DOHH2 (cell line): ENCODE data around the gene TBKBP1.

Experiments used
- H3F3A ChIP-seq: fragments of 200-600 bp; sonication (generic), shearing (Covaris generic); 2 replicates; pipeline ENCODE4 v1.6.0; 2016; ENCODE audit warnings: antibody characterized with exemption, mild to moderate bottlenecking; ENCODE audit not compliant: control insufficient read depth, insufficient read depth
- H3K27ac ChIP-seq: fragments of 200-600 bp; sonication (generic); 2 replicates; pipeline ENCODE4 v1.5.1; 2014; ENCODE audit warnings: low read depth, mild to moderate bottlenecking, low read length, moderate library complexity
- H3K27me3 ChIP-seq: fragments of 200-600 bp; sonication (generic); 2 replicates; pipeline ENCODE4 v1.6.1; 2014; ENCODE audit warnings: mild to moderate bottlenecking, low read length, mixed read lengths; ENCODE audit not compliant: control insufficient read depth
- H3K36me3 ChIP-seq: fragments of 200-600 bp; sonication (generic); 2 replicates; pipeline ENCODE4 v1.6.1; 2014; ENCODE audit warnings: mild to moderate bottlenecking, low read length, moderate library complexity, mixed read lengths; ENCODE audit not compliant: control insufficient read depth
- H3K4me1 ChIP-seq: fragments of 200-600 bp; sonication (generic); 2 replicates; pipeline ENCODE4 v1.6.1; 2014; ENCODE audit warnings: mild to moderate bottlenecking, low read length, mixed read lengths; ENCODE audit not compliant: control insufficient read depth
- H3K4me2 ChIP-seq: fragments of 200-600 bp; sonication (generic); 2 replicates; pipeline ENCODE4 v1.6.0; 2014; ENCODE audit warnings: mild to moderate bottlenecking, low read length, moderate library complexity
- H3K4me3 ChIP-seq: fragments of 200-600 bp; sonication (generic); 2 replicates; pipeline ENCODE4 v1.5.1; 2014; ENCODE audit warnings: mild to moderate bottlenecking, low read length, mixed read lengths
- H3K79me2 ChIP-seq: fragments of 200-600 bp; sonication (generic); 2 replicates; pipeline ENCODE4 v1.6.1; 2014; ENCODE audit warnings: mild to moderate bottlenecking, low read length, mixed read lengths; ENCODE audit not compliant: control insufficient read depth
- H3K9me2 ChIP-seq: fragments of 200-600 bp; sonication (generic); replicated peaks from 2 replicates; pipeline ENCODE4 v1.6.1; 2014; ENCODE audit warnings: mild to moderate bottlenecking, low read length, mixed read lengths; ENCODE audit not compliant: control insufficient read depth
- H3K9me3 ChIP-seq: fragments of 200-600 bp; sonication (generic); 2 replicates; pipeline ENCODE4 v1.6.1; 2014; ENCODE audit warnings: antibody characterized with exemption, low read length, mixed read lengths; ENCODE audit not compliant: control insufficient read depth, insufficient read depth
- H4K20me1 ChIP-seq: fragments of 200-600 bp; sonication (generic); 2 replicates; pipeline ENCODE4 v1.6.0; 2014; ENCODE audit warnings: low read depth, mild to moderate bottlenecking, antibody characterized with exemption, low read length, moderate library complexity; ENCODE audit not compliant: control insufficient read depth, insufficient read depth
- CTCF ChIP-seq: fragments of 200-600 bp; sonication (generic); IDR thresholded peaks from one replicate; pipeline ENCODE4 v1.5.1; 2014; ENCODE audit warnings: antibody characterized with exemption, mild to moderate bottlenecking, low read depth, low read length; ENCODE audit not compliant: poor library complexity, severe bottlenecking
- EZH2phosphoT487 ChIP-seq: fragments of 200-600 bp; sonication (generic); IDR thresholded peaks from 2 replicates; pipeline ENCODE4 v1.6.1; 2017; ENCODE audit warnings: borderline replicate concordance, mild to moderate bottlenecking, antibody characterized with exemption, low read length, moderate library complexity, mixed read lengths

The TBKBP1 gene

GRCh38 chr17:47726796-47727703 lies 33.1 kb downstream of the TBKBP1 start:
- Histone ChIP-seq H3K27ac (no peak overlapping the region), H3F3A (no peaks in the 10 kb centered on the region), H3K4me3 (no peak overlapping the region), H3K4me2 (no peak overlapping the region), H4K20me1 (no peaks in the 10 kb centered on the region), H3K9me2 (no peaks in the 10 kb centered on the region), H3K79me2 (no peaks in the 10 kb centered on the region), H3K9me3 (no peaks in the 10 kb centered on the region), H3K36me3 (no peaks in the 10 kb centered on the region), H3K27me3 (peaks cover 19% of the 10 kb centered on the region), H3K4me1 (no peaks in the 10 kb centered on the region)
- TF ChIP-seq CTCF (no peak), EZH2phosphoT487 (no peak)

- Histone ChIP-seq H3K27me3 (peaks cover 20% of the 10 kb centered on the region), H4K20me1 (no peaks in the 10 kb centered on the region), H3K4me1 (peaks cover 1% of the 10 kb centered on the region; the same call in 1 of the 2 replicates), H3K9me3 (no peaks in the 10 kb centered on the region), H3K79me2 (no peaks in the 10 kb centered on the region), H3K4me2 (no peak overlapping the region), H3K4me3 (no peak overlapping the region), H3F3A (no peaks in the 10 kb centered on the region), H3K9me2 (no peaks in the 10 kb centered on the region), H3K27ac (no peak overlapping the region), H3K36me3 (no peaks in the 10 kb centered on the region)
- TF ChIP-seq CTCF = no peak
- TF ChIP-seq EZH2phosphoT487 = no peak
Measured at GRCh38 chr17:47727704-47728036, 33.7 kb downstream of the TBKBP1 start.

GRCh38 chr17:47728214-47728877 lies 34.4 kb downstream of the TBKBP1 start:
- Histone ChIP-seq H3K27me3 (peaks cover 26% of the 10 kb centered on the region), H3K9me3 (no peaks in the 10 kb centered on the region), H3K4me1 (peaks cover 7% of the 10 kb centered on the region; the same call in 1 of the 2 replicates), H3K79me2 (no peaks in the 10 kb centered on the region), H3K4me2 (no peak overlapping the region), H3K36me3 (no peaks in the 10 kb centered on the region), H3K27ac (no peak overlapping the region), H3K9me2 (no peaks in the 10 kb centered on the region), H3K4me3 (no peak overlapping the region), H3F3A (no peaks in the 10 kb centered on the region), H4K20me1 (no peaks in the 10 kb centered on the region)
- TF ChIP-seq CTCF = no peak
- TF ChIP-seq EZH2phosphoT487 = no peak
